GM18909 (cell line): ENCODE data around the gene ADAMTS4.
A peak's percentile ranks its signal among the peaks of the same experiment; 100 is the strongest.
"Not testable (repeated sequence)": the region's sequence is repeated elsewhere in the genome, so short reads cannot be mapped to it uniquely, and the experiment has no call there.

Experiments
- ATAC-seq: cut with Tn5 transposase; IDR thresholded peaks from one replicate; pipeline ENCODE4 v1.9.1; 2021; ENCODE audit warnings: mild to moderate bottlenecking; ENCODE audit not compliant: unreplicated experiment, poor library complexity

Gene ADAMTS4, protein sequence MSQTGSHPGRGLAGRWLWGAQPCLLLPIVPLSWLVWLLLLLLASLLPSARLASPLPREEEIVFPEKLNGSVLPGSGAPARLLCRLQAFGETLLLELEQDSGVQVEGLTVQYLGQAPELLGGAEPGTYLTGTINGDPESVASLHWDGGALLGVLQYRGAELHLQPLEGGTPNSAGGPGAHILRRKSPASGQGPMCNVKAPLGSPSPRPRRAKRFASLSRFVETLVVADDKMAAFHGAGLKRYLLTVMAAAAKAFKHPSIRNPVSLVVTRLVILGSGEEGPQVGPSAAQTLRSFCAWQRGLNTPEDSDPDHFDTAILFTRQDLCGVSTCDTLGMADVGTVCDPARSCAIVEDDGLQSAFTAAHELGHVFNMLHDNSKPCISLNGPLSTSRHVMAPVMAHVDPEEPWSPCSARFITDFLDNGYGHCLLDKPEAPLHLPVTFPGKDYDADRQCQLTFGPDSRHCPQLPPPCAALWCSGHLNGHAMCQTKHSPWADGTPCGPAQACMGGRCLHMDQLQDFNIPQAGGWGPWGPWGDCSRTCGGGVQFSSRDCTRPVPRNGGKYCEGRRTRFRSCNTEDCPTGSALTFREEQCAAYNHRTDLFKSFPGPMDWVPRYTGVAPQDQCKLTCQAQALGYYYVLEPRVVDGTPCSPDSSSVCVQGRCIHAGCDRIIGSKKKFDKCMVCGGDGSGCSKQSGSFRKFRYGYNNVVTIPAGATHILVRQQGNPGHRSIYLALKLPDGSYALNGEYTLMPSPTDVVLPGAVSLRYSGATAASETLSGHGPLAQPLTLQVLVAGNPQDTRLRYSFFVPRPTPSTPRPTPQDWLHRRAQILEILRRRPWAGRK

DNA sequence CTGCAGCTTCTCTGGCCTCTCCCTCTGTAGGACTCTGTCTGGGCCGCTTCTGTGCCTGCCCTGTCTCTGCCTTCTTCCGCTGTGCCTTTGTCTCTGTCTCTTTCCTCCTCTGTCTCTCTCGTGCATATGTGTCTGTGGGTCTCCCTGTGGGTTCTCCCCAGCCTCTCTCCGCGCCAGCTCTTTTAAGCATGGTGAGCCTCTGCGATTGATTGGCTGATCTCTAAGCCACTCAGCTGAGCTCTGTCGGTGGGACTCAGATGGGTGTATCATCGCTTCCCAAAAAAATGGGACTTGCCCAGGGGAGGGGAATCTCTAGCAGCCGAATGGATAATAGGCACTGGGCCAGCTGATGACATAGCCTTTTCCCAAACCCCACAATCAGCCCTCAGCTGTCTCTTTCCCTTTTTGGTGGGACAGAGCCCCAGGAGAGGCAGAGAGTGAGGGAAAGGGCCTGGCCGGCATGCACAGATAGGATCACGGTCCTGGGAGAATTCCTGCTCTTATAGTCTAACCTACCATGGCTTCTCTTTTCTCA lies at the start of gene ADAMTS4:
Gene ADAMTS4 (minus strand): TSS at position 158 of the 535 bp plus-strand sequence. CDS start 427 bp downstream, outside the sequence.
- no peak for ATAC-seq

DNA sequence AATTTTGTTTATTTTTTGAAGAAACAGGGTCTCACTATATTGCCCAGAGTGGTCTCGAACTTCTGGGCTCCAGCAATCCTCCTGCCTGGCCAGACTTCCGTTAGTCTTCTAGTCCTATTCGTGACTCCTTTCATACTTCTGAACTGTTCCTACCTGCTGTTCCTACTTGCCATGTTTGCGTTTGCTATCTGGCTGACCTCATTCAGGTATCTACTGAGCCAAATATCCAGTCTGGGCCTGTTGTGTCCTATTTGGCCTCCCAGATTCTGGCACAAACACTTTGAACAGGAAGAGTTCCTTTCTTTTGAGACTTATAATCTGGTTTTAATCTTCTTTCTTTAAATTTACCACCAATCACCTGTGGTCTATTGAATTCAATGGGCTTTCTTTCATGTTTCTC lies 46.0 kb upstream of the ADAMTS4 start:
- no peak for ATAC-seq

DNA sequence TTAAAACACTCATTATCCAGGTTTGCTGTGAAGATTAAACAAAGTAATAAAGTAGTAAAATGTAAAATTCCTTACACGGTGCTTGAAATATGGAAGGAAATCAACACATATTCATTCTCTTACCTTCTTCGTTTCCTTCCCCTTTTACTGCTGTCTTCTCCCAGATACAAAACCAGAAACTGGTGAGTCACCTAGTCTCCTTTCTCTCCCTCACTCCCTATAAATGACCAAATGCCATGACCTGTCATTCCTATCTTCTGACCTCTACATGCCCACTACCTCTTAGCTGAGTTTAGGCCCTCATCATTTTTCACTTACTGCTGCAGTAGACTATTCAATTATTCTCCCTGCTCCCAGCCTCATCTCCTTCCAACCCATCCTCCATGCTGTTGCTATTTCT lies 43.5 kb upstream of the ADAMTS4 start:
- no peak for ATAC-seq

DNA sequence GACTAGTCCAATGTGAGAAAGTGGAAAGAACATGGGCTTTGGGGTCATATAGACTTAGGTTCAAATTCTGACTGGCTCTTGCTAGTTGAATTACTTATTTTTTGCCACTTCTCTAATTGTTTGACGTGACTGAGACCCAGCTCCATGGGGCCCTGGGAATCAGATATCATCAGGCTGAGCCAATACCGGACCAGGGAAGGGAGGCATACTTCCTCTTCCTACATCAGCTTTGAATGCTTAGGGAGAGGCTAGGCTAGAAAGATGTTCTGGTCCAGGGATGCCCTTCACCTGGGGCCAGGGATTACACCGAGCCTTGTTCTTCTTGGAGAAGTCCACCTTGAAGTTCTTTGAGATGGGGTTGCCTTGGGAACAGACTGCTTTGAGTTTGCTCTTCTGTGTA lies 42.8 kb upstream of the ADAMTS4 start:
- ATAC-seq, result no peak

DNA sequence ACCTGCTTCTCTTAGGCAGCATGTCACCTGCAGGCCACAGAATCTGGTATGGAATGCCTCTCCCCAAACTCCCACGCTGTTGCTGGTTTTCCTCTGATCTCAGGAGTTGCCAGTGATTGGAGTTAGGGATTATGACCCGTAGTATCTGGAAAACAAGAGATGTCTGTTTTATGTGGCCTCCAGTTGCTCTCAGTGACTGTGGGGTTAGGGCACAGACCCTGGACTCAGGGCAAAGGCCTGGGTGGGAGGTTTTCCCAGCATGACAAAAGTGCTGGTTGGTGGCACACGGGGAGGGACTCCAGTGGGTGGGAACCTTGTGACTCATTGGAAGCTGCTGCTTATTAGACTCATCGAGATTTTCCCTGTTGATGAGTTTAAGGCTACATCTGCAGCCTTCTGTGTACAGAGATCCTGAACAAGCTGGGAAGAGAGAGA lies 39.2 kb upstream of the ADAMTS4 start, which contains the start of gene NR1I3:
Gene NR1I3 (minus strand): TSS at position 165 of the 435 bp plus-strand sequence. CDS start 1,638 bp downstream, outside the sequence.
- ATAC-seq, result no peak

DNA sequence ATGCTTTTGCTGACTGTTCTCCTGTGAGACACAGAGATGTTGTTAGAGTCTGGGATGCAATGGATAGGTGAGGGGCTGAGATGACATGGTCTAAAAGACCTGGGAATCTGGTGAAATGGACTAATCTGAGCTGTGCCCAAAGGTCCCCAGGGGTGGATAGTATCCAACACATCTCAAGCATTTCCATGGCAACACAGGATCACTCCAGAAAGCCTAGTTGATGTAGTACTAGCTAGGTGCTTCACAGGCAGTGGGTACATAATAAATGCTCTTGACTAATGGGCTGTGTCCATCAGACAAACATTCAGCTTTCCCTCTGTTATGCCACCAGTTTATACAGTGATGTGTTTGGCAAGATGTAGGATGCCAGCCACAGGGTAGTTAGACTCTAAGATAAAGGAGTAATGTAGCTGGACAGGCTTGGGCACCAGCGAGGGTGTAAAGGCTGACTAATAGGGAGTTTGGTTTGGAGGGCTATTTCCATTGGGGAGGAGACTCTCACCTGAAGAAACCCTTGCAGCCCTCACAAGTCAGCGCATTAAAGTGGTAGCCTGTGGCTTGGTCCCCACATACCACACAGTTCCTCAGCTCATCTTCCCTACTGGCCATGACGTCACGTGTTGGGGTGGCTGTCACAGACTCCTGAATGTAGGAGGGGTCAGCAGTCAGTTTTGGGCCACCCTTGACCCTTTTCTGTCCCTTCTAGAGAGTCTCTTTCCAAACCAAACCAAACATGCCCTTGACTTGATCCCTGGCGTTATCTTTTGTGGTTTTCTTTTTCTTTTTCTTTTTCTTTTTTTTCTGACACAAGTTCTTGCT lies 37.3 kb upstream of the ADAMTS4 start:
- ATAC-seq, result no peak

DNA sequence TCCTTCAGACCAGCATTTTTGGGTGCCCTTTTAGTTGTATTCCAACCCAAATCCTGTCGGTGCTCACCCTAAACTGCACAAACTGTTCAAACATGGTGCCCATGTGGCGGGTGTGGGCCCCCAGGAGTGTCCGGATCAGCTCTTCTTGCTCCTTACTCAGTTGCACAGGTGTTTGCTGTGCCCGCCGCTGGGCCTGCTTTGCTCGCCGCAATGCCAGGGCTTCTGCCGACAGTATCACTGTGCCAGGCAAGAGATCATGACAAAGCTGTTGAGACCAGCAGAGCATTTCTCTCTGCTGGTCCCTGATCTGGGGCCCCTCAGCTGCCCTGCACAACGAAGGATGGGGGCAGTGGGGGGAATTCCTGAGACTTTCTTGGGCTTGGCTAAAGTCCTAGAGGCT lies 34.2 kb upstream of the ADAMTS4 start:
- ATAC-seq, result no peak

DNA sequence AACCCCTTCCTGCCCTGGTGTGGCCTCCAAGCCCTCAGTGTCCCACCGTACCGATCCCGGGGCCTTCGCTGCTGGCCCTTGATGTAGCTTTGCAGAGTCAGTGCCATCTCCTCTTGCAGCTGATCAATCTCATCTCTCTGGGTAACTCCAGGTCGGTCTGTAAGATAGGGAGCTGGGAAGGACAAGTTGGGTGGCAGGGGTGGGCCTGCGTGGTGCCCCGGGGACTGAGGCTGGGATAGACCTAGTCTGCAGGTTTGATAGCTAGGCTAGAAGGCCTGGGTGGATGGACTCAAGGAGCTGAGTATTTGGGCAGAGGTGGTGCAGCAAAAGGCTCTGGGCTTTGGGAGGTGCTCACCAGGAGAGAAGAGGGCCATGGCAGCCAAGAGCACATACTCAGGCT lies 31.9 kb upstream of the ADAMTS4 start:
- no peak for ATAC-seq

DNA sequence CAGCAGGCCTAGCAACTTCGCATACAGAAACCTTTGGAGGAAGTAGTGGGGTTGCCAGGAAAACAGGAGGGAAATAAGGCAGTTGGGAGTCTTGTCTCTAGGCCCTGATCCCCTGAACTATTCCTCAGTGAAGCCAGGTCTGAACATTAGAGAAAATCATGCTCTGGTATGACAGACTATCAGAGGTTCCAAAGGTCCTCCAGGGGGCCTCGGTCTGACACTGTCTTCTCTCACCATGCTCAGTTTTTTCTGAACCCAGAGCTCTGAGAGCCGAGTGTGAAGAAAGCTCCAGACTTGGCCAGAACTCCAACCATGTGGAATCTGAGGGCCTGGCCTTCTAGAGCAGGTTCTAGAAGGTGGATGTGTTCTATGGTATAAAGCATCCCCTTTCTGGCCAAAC lies 31.0 kb upstream of the ADAMTS4 start:
- ATAC-seq, result no peak

DNA sequence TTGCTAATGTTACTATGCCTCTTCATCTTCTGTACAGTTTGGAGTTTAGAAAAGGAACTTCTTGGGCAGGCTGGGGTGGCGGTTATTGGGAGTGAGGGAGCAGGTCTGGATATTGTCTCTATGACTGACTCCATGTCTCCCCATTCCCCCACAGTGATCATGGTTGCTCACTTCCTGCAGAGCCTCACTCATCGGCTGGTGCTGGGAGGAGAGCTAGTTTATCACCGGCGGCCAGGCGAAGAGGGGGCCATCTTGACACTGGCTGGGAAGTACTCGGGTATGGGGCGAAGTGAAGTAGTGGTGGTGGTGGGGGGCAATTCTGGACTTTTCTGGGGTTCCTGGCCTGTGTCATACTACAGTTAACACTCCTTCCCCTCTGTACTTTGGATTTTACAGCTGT lies 29.2 kb upstream of the ADAMTS4 start:
- no peak for ATAC-seq

DNA sequence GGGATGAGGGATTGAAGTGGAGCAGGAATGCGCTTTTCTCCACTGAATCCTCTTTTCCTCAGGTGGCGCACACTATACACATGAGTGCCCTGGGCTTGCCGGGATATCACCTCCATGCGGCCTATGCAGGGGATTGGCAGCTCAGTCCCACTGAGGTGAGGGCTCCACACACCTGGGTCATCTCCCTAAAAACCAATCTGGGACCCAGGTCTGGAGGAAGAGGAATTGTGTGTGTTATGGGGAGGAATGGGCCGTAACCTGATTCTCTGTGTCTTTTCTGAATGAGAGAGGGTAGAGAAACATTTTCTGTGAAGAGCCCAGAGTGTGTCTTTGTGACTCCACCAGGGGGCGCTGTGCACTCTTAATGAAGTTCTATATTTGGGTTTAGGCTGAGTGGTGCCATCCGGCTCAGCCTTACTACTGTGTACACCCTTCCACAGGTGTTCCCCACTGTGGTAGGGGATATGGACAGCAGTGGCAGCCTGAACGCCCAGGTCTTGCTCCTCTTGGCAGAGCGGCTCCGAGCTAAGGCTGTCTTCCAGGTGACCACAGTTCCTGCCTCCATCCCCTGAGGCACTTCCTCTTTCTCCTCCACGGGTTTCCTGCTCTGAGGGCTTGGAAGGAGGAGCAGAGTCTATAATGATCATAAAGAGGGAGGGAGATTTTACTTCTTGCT lies 28.5 kb upstream of the ADAMTS4 start:
- peak; percentile 43 for ATAC-seq

DNA sequence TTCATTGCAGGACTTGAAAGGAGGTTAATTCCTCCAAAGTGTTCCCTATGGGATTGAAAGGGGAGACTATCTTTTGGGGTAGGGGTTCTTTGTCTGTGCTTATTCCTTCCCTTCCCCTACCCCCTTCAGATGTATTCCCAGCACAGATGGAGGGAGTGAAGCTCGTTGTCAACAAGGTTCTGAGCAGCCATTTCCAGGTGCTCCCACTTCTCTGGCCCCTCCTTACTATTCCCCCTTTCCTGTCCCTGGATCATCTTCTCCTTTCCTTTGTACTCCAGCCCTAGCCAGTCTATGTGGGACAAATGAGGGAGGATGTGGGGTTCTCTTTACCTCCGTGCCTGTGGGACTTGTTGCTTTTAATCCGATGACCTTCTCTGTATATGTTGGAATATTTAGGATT lies 27.9 kb upstream of the ADAMTS4 start:
- ATAC-seq, result no peak

DNA sequence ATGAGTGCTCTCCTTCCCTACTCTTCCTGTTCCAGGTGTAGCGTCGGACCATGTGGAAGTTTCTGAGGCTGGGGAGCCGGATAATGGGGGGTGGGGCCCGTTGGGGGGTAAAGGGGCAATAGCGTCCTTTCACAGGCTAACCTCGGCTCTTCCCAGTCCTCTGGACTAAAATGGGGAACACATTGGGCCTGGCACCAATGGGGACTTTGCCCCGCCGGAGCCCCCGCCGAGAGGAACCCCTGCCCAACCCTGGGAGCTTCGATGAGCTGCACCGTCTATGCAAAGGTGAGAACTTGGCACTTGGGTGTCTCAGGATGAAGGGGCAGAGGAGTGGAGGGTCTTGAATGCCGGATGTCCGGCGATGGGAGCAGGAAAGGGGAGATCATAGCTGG lies 27.5 kb upstream of the ADAMTS4 start:
- ATAC-seq, result no peak

DNA sequence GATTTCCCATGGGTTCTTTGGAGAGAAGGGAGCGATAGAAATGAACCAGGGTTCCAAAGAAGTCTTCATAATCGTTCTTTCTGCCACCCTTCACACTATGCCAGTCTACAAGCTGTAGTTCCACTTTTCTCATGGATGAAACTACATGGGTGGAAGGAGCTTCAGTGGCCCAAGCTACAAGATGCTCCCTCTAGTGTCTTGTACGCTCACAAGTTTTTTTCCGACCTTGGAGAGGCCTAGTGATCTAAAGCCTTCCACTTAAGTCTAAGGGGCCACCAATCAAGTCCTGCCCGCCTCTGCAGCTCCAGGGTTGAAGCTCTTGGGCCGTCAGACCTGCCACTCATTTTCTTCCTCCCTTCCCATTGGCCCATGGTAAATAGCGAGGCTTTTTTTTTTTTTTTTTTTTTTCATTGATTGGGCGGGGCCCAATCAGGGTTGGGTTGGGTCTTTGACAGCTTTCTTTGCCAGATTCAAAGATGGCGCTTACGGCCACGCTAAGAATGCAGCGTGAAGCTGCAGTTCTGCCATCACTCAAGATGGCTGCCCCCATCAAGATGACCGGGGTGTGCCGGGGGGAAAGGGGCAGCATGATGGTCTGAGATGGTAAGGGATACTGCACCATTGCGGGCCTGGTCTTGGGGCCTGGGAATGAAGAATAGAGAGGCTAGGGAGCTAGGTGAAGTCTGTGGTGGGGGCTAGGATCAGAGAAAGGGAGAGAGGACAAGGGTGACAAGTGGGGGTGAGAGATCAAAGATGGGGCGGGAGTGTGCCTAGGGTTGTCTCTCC lies 26.9 kb upstream of the ADAMTS4 start, which contains the start of gene TOMM40L:
Gene TOMM40L (plus strand): TSS at position 527 of the 786 bp plus-strand sequence. CDS start 430 bp downstream, outside the sequence.
- ATAC-seq, result peak; percentile 95

DNA sequence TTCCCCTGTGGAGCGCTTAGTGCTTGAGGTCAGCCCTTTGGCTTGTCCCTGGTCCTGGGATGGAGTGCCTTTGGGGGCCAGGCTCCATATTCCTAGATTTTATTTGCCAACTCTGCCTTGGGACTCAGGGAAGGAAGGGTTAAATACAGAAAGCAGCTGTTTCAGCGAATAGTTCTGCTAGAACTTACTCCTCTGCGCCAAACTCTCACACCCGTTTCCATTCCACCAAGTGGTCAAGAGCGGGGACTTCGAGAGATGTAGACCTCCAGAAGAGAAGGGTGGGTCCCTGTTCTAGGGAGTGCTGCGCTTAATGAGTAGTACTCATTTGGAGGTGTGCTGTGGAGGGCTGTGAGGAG lies 26.3 kb upstream of the ADAMTS4 start:
- no peak for ATAC-seq

DNA sequence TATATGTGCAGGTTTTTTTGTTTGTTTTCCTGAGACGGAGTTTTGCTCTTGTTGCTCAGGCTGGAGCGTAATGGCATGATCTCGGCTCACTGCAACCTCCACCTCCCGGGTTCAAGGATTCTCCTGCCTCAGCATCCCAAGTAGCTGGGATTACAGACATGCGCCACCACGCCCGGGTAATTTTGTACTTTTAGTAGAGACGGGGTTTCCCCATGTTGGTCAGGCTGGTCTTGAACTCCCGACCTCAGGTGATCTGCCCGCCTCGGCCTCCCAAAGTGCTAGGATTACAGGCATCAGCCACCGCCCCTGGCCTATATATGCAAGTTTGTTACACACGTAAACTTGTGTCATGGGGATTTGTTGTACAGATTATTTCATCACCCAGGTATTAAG lies 25.8 kb upstream of the ADAMTS4 start:
- not testable (repeated sequence) for ATAC-seq

DNA sequence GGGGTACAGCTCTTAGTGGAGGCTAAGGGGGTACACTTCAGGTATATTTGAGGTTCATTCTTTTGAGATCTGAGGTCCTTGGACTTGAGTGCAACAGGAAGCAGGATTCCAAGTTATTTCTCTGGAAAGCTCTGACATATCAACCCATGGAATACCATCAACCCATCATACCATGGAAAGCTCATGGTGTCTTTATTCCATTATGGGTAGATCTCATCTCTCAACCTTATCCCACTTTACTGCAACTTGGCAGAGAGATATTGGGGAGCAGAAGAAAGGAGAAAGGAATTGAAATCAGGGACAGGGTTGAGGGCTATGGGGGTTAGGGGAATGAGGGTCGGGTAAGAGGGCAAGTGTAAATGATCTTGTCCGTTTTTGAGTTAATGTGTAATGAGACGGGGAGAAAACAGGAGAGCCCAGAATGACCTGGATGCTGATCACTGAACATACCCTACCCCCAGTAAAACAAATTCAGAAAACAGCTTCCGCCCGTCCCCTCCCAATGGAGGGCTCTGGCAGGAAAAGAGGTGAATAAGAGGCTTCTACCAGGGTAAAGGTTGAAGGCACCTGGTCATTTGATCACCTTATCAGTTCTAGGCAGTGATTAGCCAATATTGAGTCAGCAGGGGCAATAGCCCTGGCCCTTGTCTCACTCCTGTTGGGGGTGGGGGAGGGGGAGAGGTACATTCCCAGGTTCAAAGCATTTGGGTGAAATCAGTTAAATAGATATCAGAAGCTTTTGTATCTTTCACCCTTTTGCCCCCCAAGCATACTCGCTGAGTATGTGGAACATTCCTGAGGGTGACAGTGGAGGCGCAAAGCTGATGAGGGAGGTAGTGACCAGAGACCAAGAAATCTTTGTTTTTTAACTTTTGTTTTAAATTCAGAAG lies 25.2 kb upstream of the ADAMTS4 start:
- ATAC-seq, result no peak
